ENCODE data around the gene KLHL22.

The KLHL22 gene

DNA sequence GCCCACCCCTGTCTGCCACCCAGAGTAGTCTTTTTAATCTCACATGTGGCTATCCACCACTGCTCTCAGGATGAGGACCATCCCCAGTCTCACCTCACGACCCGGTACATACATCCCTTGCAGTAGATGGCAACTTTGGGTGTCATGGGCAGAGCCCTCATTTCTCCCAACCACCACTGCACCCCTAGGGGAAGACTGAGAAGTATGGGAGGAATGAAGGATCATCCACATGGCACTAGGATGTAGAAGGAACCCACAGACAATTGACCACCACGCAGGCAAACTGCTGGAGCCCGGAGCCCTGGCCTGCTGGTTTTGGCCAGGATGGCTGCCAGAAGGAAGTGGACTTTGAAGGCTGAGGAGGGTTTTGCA is 56.1 kb downstream of the KLHL22 start:
- DNase-seq, result peak in 1 of 42 donors; percentile 16
- intact Hi-C loops (cut with DNase I), result no loop called here

DNA sequence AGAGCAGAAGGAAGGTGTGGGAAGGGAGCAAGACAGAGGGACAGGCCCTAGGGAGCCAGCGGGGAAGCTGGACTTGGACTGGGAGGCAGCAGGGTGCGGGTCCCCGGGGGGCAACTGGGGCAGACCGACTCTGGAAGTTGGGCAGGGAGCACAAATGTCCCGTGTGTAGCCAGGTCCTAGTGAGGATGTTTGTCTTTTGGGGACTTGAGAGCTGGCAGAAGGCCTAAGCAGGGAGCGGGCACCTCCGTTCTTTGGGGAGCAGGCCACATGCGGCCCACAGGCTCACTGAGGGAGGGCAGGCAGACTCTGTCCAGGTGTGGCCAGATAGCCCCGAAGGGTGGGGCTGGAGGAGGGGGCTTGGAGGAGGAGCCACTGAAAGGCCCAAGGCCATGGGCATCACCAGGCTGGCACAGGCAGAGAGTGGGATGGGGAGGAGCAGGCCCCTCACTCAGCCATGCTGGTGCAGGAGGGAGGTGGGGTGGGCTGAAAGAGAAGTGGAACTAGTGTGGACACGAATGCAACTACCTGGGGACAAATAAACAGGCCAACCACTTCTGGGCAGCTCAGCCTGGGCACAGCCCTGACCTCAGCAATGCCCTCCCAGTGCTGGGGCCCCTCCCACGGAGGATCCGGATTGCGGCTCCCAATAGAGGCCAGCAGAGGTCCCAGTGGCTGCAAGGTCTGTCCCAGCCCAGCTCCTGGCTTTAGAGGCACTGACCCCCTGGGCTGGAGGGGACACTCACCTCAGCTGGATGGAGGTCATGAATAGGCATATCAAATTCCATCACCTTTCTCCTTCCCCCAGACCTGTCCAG is 56.7 kb downstream of the KLHL22 start:
- intact Hi-C loops (cut with DNase I), result no loop called here

DNA sequence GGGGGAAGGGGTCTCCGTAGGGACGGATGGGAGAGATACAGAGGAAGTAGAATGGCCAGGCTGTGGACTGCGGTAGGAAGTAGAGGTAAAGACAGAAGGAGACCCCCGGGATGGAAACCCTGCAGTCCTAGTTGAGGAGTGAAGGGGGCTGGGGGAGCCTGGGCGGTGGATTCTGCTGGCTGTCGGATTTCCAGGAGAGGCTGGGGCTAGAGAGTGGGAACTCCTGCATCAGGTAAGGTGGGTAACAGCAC is 57.2 kb downstream of the KLHL22 start:
- intact Hi-C loops (cut with DNase I), result no loop called here
- no peak for DNase-seq

More for the DNA sequence above, 56.7 kb downstream of the KLHL22 start:
- DNase-seq, result peak in 1 of 42 donors; percentile 25

DNA sequence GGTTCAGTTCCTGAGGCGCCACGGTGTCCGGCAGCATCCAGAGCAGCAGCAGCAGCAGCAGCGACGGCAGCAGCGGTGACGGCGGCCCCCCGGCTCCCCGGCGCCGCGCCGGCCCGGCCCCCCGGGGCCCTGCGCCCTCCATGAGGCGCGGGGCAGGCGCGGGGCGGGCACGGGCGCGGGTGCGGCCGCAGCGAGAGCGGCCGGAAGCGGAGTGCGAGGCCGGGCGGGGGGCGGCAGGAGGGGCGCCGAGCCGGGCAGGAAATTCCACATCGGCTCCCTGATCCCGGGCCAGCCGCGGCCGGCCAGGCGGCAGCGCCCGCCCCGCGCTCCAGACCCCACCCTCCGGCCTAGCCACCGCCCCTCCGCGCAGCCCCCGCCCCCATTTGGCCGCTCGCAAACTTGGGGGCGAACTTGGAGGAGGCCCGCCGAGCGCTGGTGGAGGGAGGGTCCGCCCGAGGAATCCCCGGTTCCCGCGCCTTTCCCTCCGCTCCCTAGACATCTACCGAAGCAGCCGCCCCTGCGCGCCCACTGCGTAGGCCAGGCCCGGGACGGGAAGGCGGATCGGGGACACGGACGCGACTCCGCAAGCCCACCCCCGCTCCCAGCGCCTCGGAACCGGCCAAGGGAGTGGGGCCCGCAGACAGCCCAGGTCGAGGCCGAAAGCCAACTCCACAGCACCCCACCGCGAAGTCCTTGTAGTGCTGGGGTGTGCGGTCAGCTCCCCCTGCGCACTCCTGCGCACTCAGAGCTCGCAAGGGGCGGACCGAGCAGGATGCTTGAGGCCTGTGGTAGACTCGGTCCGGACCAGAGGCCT is 57.8 kb downstream of the KLHL22 start, which contains the start of gene SCARF2:
Gene SCARF2 (minus strand): TSS at position 213 of the 814 bp plus-strand sequence. CDS start 71 bp downstream, at position 142.
- intact Hi-C loops (cut with DNase I), result no loop called here
- DNase-seq, result peak in 1 of 42 donors; percentile 26

DNA sequence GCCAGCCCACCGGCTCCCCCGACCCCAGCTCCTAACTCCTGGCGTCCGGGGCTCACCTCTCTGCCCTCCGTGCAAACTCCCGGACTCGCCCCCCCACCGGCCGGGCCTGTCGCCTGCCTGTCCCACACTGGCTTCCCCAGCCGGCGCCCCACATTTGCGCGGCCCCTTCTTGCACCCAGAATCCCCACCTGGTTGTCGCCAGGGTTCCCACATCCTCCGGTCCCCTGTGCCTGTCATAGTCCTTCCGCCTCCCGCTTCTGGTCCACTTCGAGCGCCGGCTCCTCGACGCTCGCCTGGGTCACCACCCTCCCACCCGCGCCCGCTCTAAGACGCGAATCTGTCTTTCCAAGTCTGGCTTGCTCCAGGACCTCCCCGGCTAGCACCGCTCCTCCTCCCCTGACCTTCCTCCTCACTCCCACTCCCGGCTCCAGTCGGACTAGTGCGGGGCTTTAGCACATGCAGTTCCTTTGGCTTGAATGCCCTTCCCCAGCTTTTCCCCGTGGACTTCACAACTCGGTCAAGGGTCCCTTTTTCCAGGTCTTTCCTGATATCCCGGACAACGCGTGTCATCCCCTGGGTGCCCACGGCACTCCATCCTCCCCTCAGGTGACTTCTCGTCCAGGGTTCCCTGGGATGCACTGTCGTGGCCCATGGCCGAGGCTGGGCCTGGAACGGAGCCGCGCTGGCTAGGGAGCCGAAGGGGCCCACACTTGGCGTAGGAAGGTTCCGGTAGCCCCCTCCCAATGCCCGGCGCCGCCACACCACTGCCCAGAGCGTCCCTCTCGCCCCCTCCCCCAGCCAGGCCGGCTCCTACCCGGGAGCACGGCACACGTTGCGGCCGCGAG is 58.6 kb downstream of the KLHL22 start:
- peak in 1 of 42 donors; percentile 27 for DNase-seq
- intact Hi-C loops (cut with DNase I), result no loop called here

DNA sequence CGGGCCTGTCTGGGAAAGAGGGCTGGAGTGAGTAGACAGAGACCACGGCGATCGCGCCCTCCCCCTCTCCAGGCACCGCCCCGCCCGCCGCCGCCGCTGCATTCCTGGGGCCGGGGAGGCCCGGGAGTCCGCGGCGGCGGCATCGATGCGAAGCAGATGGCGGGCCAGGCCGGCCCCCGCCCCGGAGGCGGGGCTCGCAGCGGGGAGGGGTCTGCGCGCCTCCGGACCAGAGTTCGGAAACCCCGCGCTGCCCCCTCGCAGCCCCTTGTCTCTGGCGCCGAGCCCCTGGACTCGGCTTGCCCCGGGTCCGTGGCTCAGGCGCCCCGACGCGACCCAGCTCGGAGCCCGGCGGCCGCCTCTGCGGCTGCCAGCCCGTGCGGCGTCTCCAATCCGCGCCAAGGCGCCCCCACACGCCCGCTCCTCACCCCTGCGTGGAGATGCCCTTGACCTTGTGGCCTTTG is 59.3 kb downstream of the KLHL22 start:
- DNase-seq, result no peak
- intact Hi-C loops (cut with DNase I), result no loop called here

DNA sequence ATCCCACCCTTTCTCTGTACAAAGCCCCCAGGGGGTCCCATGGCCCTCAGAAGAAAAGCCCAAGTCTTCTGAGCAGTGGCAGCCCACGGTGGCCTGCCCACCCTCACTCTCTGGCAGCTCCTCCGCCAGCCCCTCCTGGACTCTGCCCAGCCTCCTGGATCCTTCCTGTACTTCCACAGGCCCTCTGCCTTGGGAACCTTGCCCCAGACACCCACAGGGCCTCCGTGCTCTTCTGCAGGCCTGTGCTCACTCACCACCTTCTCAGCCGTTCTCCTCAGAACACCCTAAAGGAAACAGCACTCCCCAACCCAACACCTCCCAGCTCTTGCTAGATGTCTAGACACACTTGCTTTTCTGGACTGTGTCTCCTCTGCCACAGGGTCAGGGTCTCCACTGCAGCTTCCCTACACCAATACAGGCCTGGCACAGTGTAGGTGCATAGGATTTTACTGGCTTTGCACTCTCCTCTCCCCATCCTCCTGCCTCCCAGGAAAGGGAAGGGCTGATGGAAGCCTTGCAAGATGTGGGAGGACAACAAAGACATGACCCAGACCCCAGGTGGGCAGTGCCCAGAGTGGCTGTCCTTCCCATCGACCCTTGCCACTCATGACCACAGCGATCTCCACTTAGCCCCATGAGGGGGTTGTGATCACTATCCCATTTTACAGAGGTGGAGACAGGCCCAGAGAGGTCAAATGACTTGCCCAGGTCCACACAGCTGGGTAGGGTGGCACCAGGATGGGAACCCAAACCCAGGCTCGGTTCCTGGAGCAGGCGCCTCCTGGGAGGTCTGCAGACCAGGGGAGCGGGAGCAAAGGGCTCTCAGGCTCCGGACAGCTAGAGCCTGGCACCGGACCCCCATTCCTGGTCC is 59.9 kb downstream of the KLHL22 start:
- intact Hi-C loops (cut with DNase I), result no loop called here
- peak in 1 of 42 donors; percentile 3 for DNase-seq

DNA sequence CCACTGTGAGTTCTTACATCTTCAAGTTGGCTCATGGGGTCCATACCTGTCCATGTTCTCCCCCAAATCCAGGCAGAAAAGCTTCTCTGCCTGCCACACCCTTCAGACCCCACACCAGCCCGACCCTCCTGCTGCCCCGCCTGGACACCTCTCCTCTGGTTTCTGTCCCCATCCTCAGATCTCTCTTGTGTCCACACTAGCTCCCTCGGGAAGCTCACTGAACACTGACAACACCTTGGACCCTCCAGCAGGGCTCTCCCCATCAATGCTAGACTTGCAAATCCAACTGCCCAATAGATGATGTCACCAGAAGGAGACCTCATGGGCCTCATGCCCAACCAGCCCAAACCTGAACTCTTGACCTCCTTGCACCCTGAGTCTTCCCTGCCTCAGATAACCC is 60.8 kb downstream of the KLHL22 start:
- DNase-seq, result no peak
- intact Hi-C loops (cut with DNase I), result no loop called here

DNA sequence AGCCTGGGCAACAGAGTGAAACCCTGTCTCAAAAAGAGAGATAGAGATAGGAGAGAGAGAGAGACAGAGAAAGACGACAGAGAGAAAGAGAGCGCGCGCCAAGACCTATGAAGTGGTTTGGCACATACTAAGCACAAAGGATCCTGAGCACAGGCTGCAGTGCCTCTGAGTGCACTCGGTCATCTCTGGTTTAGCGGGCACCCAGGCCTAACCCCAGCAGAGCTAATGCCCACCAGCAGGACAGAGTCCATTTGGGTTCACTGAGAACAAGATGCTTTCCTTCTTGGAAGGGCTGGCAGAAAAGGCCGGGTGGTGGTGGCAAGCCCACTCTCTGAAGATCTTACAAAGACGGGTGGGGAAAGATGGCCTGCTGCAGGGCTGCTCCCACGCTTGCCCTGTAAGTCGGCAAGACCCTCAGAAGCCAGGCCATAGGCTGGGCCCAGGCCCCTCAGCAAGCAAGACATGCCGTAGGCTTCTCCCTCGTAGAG is 61.3 kb downstream of the KLHL22 start:
- DNase-seq, result peak in 1 of 42 donors; percentile 17
- intact Hi-C loops (cut with DNase I), result no loop called here

DNA sequence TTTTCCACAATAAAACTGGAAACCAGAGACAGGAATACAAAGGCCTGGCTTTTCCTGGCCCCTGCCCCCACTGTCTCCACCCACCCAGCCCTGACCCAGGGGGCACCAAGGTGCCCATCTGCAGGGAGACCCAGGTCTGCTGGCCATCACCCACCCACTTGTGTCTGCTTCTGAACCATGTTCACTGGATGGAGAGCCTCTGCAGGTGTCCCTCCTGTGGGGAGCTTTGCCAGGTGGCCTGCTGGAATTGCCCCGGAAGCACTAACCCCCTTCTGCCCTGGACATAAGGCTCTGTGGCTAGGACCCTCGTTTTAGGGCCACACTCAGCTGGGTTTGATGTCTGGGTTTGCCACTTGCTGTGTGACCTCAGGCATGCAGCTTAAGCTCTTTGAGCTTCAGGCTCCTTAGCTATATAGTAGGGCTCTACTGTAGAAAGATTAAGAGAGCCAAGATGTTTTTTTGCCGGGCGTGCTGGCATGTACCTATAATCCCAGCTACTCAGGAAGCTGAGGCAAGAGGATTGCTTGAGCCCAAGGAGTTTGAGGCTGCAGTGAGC is 61.8 kb downstream of the KLHL22 start:
- intact Hi-C loops (cut with DNase I), result no loop called here
- DNase-seq, result no peak

DNA sequence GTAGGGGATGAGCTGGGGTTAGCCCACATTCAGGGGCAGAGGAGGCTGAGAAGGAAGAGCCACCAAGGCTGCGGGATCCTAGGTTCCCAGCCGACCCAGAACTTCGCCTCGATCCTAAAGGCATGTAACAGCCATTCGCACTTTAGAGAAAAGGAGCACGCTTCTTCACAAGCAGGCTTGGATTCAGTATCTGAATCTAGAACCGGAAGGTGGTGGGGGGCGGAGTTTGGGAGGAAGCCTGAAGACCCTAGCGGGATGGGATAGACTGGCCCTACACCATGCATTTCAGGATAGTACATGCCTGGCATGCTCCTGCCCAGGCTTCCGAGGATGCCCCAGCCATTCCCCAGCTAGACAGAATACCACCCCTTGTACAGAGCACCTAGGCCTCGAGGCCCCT is 62.4 kb downstream of the KLHL22 start:
- peak in 1 of 42 donors; percentile 2 for DNase-seq
- intact Hi-C loops (cut with DNase I), result no loop called here

DNA sequence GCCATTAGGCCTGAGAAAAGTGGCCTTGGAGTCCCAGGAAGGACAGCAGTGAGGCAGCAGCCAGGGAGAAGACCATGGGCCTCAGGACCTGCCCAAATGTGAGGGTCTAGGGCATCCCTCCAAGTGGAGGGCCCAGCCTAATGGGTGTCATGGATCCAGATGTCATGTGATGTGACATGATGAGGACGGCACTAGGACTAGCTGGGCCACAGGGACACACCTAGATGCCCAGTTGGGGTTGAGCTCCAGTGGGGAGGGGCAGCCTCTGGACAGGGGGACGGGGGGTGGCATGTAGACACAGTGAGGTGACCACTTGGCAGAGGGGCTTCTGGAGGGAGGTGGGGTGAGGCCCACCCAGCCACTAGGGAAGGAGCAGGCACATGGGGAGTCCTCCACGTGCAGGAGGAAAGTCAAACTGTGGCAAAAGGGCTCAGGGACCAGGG is 63.3 kb downstream of the KLHL22 start:
- intact Hi-C loops (cut with DNase I), result no loop called here
- peak in 1 of 42 donors; percentile 4 for DNase-seq

DNA sequence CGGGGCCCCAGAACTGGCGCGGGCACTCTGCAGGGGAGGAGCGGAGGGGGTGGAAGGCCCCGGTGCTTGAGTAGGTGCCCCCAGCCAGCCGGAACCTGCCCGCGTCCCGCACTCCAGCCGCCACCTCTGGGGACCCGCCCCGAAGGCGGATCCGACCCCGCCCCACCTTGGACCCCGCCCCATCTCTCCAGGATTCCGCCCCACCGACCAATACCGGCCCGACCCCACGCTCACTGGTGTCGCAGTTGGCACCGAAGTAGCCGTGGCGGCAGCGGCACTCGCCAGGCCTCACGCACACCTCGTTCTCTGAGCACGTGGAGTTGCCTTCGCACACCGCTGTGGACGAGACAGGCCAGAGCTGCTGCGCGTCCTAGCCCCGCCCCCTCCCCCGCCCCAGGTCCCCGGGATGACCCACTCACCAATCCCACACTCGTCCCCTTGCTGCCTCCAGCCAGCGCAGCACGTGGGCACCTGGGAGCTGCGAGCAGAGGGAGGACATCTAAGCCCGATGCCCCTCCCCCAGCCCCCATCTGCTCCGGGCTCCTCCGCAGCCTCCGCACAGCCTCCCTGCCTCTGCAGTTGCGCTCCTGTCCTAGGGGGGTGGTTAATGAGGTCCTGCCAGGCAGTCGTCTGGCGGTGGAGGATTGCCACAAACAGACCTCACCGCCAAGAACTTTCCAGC is 63.9 kb downstream of the KLHL22 start:
- DNase-seq, result peak in 1 of 42 donors; percentile 9
- intact Hi-C loops (cut with DNase I), result no loop called here

DNA sequence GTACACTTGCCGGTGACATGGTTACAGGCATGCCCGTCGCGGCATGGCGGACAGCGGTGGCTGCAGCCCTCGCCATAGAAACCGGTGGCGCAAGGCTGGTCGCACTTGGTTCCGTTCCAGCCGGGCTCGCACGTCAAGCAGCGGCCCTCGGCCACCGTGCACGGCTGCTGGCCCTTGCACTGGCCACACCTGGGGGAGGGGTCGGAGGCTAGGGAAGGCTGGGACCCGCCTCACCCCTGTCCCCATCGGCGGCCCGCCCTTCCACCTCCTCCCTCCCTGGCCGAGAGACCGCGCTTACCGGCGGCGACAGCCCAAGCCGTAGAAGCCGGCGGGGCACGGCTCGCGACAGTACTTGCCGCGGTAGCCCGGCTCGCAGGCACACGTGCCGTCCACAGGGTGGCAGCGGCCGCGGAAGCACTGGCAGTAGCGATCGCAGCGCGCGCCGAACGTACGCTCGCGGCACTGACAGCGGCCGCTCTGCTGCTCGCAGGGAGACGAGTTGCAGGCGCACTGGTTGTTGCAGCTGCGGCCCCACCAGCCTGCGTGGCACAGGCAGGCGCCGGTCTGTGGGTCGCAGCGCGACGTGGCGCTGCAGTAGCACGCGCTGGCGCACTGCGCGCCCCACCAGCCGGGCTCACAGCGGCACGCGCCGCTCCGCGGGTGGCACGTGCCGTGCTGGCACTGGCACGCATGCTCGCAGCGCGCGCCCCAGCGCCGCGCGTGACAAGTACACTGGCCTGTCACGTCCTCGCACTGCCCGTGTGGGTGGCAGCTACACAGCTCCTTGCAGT is 64.7 kb downstream of the KLHL22 start:
- intact Hi-C loops (cut with DNase I), result no loop called here
- peak in 20 of 42 donors; percentile 23 to 62 (median 43) for DNase-seq

DNA sequence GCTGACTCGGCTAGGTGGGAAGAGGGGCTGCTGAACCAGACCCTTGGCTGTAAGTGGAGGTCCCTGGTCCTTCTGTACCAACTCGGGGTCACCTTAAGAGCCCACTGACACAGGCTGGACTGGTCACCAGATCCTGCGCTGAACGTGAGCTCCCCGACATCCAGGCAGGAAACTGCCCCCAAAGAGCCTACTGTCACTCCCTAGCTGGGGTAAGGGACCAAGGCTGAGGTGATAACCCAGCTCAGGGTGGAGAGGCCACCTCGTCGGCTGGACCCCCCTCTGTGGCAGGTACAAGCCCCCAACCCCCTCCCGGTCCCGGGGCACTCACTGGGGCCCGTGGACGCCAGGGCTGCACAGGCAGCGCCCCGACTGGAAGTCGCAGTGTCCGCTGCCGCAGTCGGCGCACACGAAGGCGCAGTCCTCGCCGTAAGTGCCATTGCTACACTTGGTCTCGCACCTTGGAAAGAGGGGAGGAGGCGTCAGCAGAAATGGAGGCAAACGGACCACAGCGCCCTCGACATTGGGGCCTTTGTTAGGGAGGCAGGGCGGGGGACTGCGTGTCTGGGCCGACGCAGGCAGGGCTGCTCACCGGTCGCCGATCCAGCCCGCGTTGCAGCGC is 65.4 kb downstream of the KLHL22 start:
- no peak for DNase-seq

More for the DNA sequence above, 65.4 kb downstream of the KLHL22 start:
- intact Hi-C loops (cut with DNase I), result no loop called here
